Hepatocyte (in vitro differentiated cells): Measurements from ENCODE around the gene LRCH1. TPM values are rescaled to one million over a fixed set of nuclear protein-coding genes. Genes with fewer than 3 reads are reported as not detected.

ENCODE experiments used
- DNase-seq: peaks from one replicate; pipeline ENCODE4 v3.0.0-alpha.2; 2016; ENCODE audit warnings: low spot score
- H2AFZ ChIP-seq: fragments of 200-600 bp; sonication (generic); 2 replicates; pipeline ENCODE4 v1.6.0; 2016; ENCODE audit warnings: antibody characterized with exemption, mild to moderate bottlenecking
- H3K27ac ChIP-seq: fragments of 200-600 bp; sonication (generic); 2 replicates; pipeline ENCODE4 v1.5.1; 2016; ENCODE audit warnings: mild to moderate bottlenecking
- H3K27me3 ChIP-seq: fragments of 200-600 bp; sonication (generic); 2 replicates; pipeline ENCODE4 v1.6.1; 2016
- H3K36me3 ChIP-seq: fragments of 200-600 bp; sonication (generic); replicated peaks from 2 replicates; pipeline ENCODE4 v1.5.1; 2016; ENCODE audit warnings: low read depth; ENCODE audit not compliant: insufficient read depth
- H3K4me1 ChIP-seq: fragments of 200-600 bp; sonication (generic); 2 replicates; pipeline ENCODE4 v1.5.1; 2016; ENCODE audit warnings: mild to moderate bottlenecking, moderate library complexity; ENCODE audit not compliant: insufficient read depth
- H3K4me2 ChIP-seq: fragments of 200-600 bp; sonication (generic); 2 replicates; pipeline ENCODE4 v1.6.0; 2016
- H3K4me3 ChIP-seq: fragments of 200-600 bp; sonication (generic); 2 replicates; pipeline ENCODE4 v1.5.1; 2016; ENCODE audit warnings: mild to moderate bottlenecking
- H3K79me2 ChIP-seq: fragments of 200-600 bp; sonication (generic); 2 replicates; pipeline ENCODE4 v1.6.0; 2017; ENCODE audit warnings: mild to moderate bottlenecking
- H3K9me2 ChIP-seq: fragments of 200-600 bp; sonication (generic); replicated peaks from 2 replicates; pipeline ENCODE4 v1.6.0; 2017; ENCODE audit warnings: mild to moderate bottlenecking; ENCODE audit not compliant: insufficient read depth
- H3K9me3 ChIP-seq: fragments of 200-600 bp; sonication (generic); 2 replicates; pipeline ENCODE4 v1.5.1; 2016; ENCODE audit warnings: low read depth, mild to moderate bottlenecking
- H4K20me1 ChIP-seq: fragments of 200-600 bp; sonication (generic); 2 replicates; pipeline ENCODE4 v1.6.0; 2016; ENCODE audit warnings: mild to moderate bottlenecking; ENCODE audit not compliant: insufficient read depth, poor library complexity, severe bottlenecking
- CTCF ChIP-seq: fragments of 200-600 bp; sonication (generic); IDR thresholded peaks from 2 replicates; pipeline ENCODE4 v1.5.1; 2016; ENCODE audit warnings: antibody characterized with exemption, mild to moderate bottlenecking; ENCODE audit not compliant: poor library complexity
- EZH2 ChIP-seq: fragments of 200-600 bp; sonication (generic); IDR thresholded peaks from 2 replicates; pipeline ENCODE4 v1.6.1; 2016; ENCODE audit warnings: antibody characterized with exemption, mild to moderate bottlenecking, borderline replicate concordance
- EZH2phosphoT487 ChIP-seq: fragments of 200-600 bp; sonication (generic); IDR thresholded peaks from one replicate; pipeline ENCODE4 v1.6.1; 2018; ENCODE audit warnings: antibody characterized with exemption, mild to moderate bottlenecking, low read depth, moderate library complexity; ENCODE audit not compliant: unreplicated experiment, severe bottlenecking
- WGBS: methylation state at CpG from one replicate; pipeline ENCODE4 v1.1.6; 2016; ENCODE audit warnings: low lambda C conversion rate; ENCODE audit errors: missing lambda C conversion rate; 5-methylcytosine and 5-hydroxymethylcytosine counted together
- polyA plus RNA-seq: library from polyadenylated mRNA; unstranded; fragments of >200 nt; fragmentation: Nextera tagmentation; extraction: Ambion mirVana; gene quantifications from 2 replicates; pipeline ENCODE4 v1.2.1, GENCODE V29; 2016
- total RNA-seq: library from RNA; depleted of rRNA; stranded (reverse); fragments of >200 nt; gene quantifications from 2 replicates; pipeline ENCODE4 v1.2.3, GENCODE V29; 2014

Gene LRCH1
- total and polyA plus RNA-seq, 2 experiments from 2014 or later: 5.7 to 14.1 TPM

- DNase-seq: no peak
- TF ChIP-seq EZH2: no peak
- TF ChIP-seq EZH2phosphoT487: no peak
- no peak for TF ChIP-seq CTCF
- peaks cover 33% of the 10 kb centered on the region for H3K4me1 ChIP-seq
- no peak overlapping the region for H3K27ac ChIP-seq
- peaks cover 3% of the 10 kb centered on the region for H4K20me1 ChIP-seq
- no peaks in the 10 kb centered on the region for H3K36me3 ChIP-seq
- H2AFZ ChIP-seq: no peak overlapping the region
- H3K9me2 ChIP-seq: no peaks in the 10 kb centered on the region
- WGBS: 90% methylated on average over 4 of the region's 4 CpGs
- H3K4me2 ChIP-seq: no peak overlapping the region
- no peaks in the 10 kb centered on the region for H3K27me3 ChIP-seq
- H3K4me3 ChIP-seq: no peak overlapping the region
- no peaks in the 10 kb centered on the region for H3K9me3 ChIP-seq
- H3K79me2 ChIP-seq: peaks cover 91% of the 10 kb centered on the region
Observed at GRCh38 chr13:46642254-46642653, 89.3 kb downstream of the LRCH1 start.

GRCh38 chr13:46643165-46643777 lies 90.3 kb downstream of the LRCH1 start:
- no peak for DNase-seq
- no peak overlapping the region for H3K4me3 ChIP-seq
- no peaks in the 10 kb centered on the region for H3K27me3 ChIP-seq
- H3K9me3 ChIP-seq: no peaks in the 10 kb centered on the region
- peak overlapping the region; percentile 41 for H3K4me2 ChIP-seq
- peaks cover 91% of the 10 kb centered on the region for H3K79me2 ChIP-seq
- 38% methylated on average over 5 of the region's 5 CpGs for WGBS
- no peak for TF ChIP-seq EZH2
- TF ChIP-seq CTCF: no peak
- no peak for TF ChIP-seq EZH2phosphoT487
- peak overlapping the region; percentile 33 for H3K27ac ChIP-seq
- no peaks in the 10 kb centered on the region for H3K36me3 ChIP-seq
- no peaks in the 10 kb centered on the region for H3K9me2 ChIP-seq
- peaks cover 33% of the 10 kb centered on the region for H3K4me1 ChIP-seq
- H2AFZ ChIP-seq: no peak overlapping the region
- peaks cover 8% of the 10 kb centered on the region for H4K20me1 ChIP-seq

- no peaks in the 10 kb centered on the region for H3K27me3 ChIP-seq
- DNase-seq: no peak
- H3K4me2 ChIP-seq: no peak overlapping the region
- H3K9me3 ChIP-seq: no peaks in the 10 kb centered on the region
- no peak for TF ChIP-seq EZH2phosphoT487
- no peak for TF ChIP-seq EZH2
- TF ChIP-seq CTCF: no peak
- H3K27ac ChIP-seq: no peak overlapping the region
- peaks cover 14% of the 10 kb centered on the region for H4K20me1 ChIP-seq
- H2AFZ ChIP-seq: no peak overlapping the region
- peaks cover 20% of the 10 kb centered on the region for H3K4me1 ChIP-seq
- H3K36me3 ChIP-seq: no peaks in the 10 kb centered on the region
- H3K4me3 ChIP-seq: no peak overlapping the region
- no peaks in the 10 kb centered on the region for H3K9me2 ChIP-seq
- peaks cover 96% of the 10 kb centered on the region for H3K79me2 ChIP-seq
Observed at GRCh38 chr13:46644816-46645215, 91.8 kb downstream of the LRCH1 start.
